Thyroid gland (tissue), 4 donors: ENCODE data around the gene SIPA1L2.

Source experiments
- POLR2A ChIP-seq, 2 donors: fragments of 450-650 bp; IDR thresholded peaks; one replicate each; pipeline ENCODE4 v1.6.1; 2017; ENCODE audit warnings: antibody characterized with exemption in 2 of 2, mild to moderate bottlenecking in 2 of 2, moderate library complexity in 1 of 2
- TF ChIP-seq, protein P1 (sequence below), 6 experiments: fragments of 200-600 bp in 3 of 6; fragments of 450-650 bp in 3 of 6; sonication (generic) in 3 of 6; IDR thresholded peaks; one replicate each; pipeline ENCODE4 v1.5.1; 2016 to 2019; ENCODE audit warnings: antibody characterized with exemption in 6 of 6, mild to moderate bottlenecking in 2 of 6, inconsistent platforms in 1 of 6, moderate library complexity in 1 of 6

- TF ChIP-seq, protein P1, sequence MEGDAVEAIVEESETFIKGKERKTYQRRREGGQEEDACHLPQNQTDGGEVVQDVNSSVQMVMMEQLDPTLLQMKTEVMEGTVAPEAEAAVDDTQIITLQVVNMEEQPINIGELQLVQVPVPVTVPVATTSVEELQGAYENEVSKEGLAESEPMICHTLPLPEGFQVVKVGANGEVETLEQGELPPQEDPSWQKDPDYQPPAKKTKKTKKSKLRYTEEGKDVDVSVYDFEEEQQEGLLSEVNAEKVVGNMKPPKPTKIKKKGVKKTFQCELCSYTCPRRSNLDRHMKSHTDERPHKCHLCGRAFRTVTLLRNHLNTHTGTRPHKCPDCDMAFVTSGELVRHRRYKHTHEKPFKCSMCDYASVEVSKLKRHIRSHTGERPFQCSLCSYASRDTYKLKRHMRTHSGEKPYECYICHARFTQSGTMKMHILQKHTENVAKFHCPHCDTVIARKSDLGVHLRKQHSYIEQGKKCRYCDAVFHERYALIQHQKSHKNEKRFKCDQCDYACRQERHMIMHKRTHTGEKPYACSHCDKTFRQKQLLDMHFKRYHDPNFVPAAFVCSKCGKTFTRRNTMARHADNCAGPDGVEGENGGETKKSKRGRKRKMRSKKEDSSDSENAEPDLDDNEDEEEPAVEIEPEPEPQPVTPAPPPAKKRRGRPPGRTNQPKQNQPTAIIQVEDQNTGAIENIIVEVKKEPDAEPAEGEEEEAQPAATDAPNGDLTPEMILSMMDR (IDR thresholded peaks at IDR 0.05) = no peak
- no peak for TF ChIP-seq POLR2A (IDR thresholded peaks at IDR 0.05)
Observed at GRCh38 chr1:232589111-232589811, 40.7 kb downstream of the SIPA1L2 start.
